ENCODE measurements around the gene B3GNT5.

DNA sequence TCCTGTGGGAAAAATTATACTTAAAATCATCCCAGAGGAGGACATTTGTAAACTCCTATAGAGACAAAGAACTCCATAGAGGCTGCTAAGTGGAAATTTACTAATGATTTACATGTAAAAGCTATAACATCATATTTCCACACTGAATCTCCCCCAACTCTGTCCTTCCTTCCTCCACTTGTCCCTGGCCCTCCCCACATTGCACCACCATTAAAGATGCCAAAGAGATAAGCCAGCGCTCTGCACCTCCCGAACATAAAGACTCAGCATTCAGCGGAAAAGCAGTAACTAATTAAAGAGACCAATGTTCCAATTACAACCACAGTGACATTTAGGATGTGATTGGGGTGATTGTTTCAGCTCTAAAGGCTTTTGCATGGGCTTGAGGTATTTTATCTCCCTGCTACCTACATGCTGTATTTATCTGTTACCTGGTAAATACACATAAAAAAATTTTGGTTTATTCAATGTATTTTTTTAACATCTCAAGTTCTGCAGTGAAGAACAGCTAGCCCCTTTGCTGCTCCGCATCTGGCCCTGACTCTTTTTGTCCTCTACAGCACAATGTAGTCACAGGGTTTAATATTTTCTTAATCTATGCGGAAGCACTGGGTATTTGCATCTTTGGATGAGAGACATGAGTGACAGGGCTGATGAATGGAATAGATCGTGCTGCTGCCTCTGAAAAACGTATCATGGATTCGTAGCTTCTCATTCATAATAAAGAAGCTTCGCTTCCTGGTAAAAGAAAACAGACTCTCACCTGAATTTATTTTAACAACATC, 35.3 kb upstream of the B3GNT5 start:
- no peak for TF ChIP-seq POLR2AphosphoS5 (IDR thresholded peaks at IDR 0.05; ENCODE audit: low read depth, low read length)
- TF ChIP-seq SIN3A (IDR thresholded peaks at IDR 0.05; ENCODE audit: borderline replicate concordance, insufficient read depth, low read length) = no peak
